OCI-LY7 (cell line): ENCODE measurements around the gene SNX25. TPM values are rescaled to one million over a fixed set of nuclear protein-coding genes. Genes with fewer than 3 reads are reported as not detected.

Experiments used
- BruUV-seq: library from RNA; stranded (reverse); fragments of 400-500 nt; replicated peaks from 2 replicates; lab custom pipeline; 2021; lab: Mats Ljungman, UMichigan
- CTCF ChIA-PET: fragments of 300-600 bp; sonication (Branson Sonifier 250); formaldehyde crosslinking; loops from one replicate; lab custom pipeline; 2022; ENCODE audit warnings: antibody characterized with exemption; ENCODE audit not compliant: unreplicated experiment; lab: Charles Lee
- POLR2A ChIA-PET: fragments of 300-600 bp; sonication (Branson Sonifier 250); formaldehyde crosslinking; loops from one replicate; lab custom pipeline; 2022; ENCODE audit warnings: antibody characterized with exemption; lab: Charles Lee
- DNase-seq: peaks from one replicate; pipeline ENCODE4 v3.0.0-alpha.2; 2015; ENCODE audit warnings: low spot score
- H2AFZ ChIP-seq: fragments of 200-600 bp; sonication (generic), shearing (Covaris generic); 2 replicates; pipeline ENCODE4 v1.6.1; 2014; ENCODE audit warnings: mild to moderate bottlenecking, antibody characterized with exemption, low read length, moderate library complexity
- H3K27ac ChIP-seq: fragments of 200-600 bp; sonication (generic); 2 replicates; pipeline ENCODE4 v1.5.1; 2014; ENCODE audit warnings: mixed run types, low read depth, mild to moderate bottlenecking, moderate library complexity, low read length, inconsistent platforms; ENCODE audit not compliant: poor library complexity, severe bottlenecking
- H3K36me3 ChIP-seq: fragments of 200-600 bp; sonication (generic); 2 replicates; pipeline ENCODE4 v1.6.1; 2014; ENCODE audit warnings: mild to moderate bottlenecking, antibody characterized with exemption, low read length, moderate library complexity, mixed read lengths; ENCODE audit not compliant: insufficient read depth
- H3K4me1 ChIP-seq: fragments of 200-600 bp; sonication (generic); 2 replicates; pipeline ENCODE4 v1.5.1; 2014; ENCODE audit warnings: mild to moderate bottlenecking, low read length; ENCODE audit not compliant: insufficient read depth, poor library complexity, severe bottlenecking
- H3K4me2 ChIP-seq: fragments of 200-600 bp; sonication (generic); 2 replicates; pipeline ENCODE4 v1.6.1; 2014; ENCODE audit warnings: mild to moderate bottlenecking, low read length
- H3K4me3 ChIP-seq: fragments of 200-600 bp; sonication (generic); 2 replicates; pipeline ENCODE4 v1.5.1; 2014; ENCODE audit warnings: mild to moderate bottlenecking, low read depth, low read length; ENCODE audit not compliant: poor library complexity, severe bottlenecking
- H3K79me2 ChIP-seq: fragments of 200-600 bp; sonication (generic); 2 replicates; pipeline ENCODE4 v1.6.1; 2016; ENCODE audit warnings: low read depth, mild to moderate bottlenecking, low read length, moderate library complexity, mixed read lengths; ENCODE audit not compliant: insufficient read depth
- H3K9me2 ChIP-seq: fragments of 200-600 bp; sonication (generic); 2 replicates; pipeline ENCODE4 v1.6.1; 2016; ENCODE audit warnings: mild to moderate bottlenecking, low read length, mixed read lengths; ENCODE audit not compliant: insufficient read depth
- H3K9me3 ChIP-seq: fragments of 200-600 bp; sonication (generic); 2 replicates; pipeline ENCODE4 v1.6.1; 2014; ENCODE audit warnings: mild to moderate bottlenecking, mixed run types, low read length, mixed read lengths
- H4K20me1 ChIP-seq: fragments of 200-600 bp; sonication (generic); 2 replicates; pipeline ENCODE4 v1.6.1; 2014; ENCODE audit warnings: mild to moderate bottlenecking, antibody characterized with exemption, low read length, moderate library complexity, mixed read lengths; ENCODE audit not compliant: insufficient read depth
- CTCF ChIP-seq: fragments of 200-600 bp; sonication (generic); conservative IDR thresholded peaks from 2 replicates; pipeline ENCODE4 v1.5.1; 2014; ENCODE audit warnings: mild to moderate bottlenecking, antibody characterized with exemption, low read length, moderate library complexity, mixed read lengths
- EZH2phosphoT487 ChIP-seq: fragments of 200-600 bp; sonication (generic); IDR thresholded peaks from 2 replicates; pipeline ENCODE4 v1.6.1; 2018; ENCODE audit warnings: low read depth, borderline replicate concordance, mild to moderate bottlenecking, mixed run types, antibody characterized with exemption, low read length, moderate library complexity, mixed read lengths
- intact Hi-C: fragments of 100-400 bp; cut with micrococcal nuclease; formaldehyde crosslinking; loops from one replicate; pipeline ENCODE4 v1.10.0; 2022; ENCODE audit not compliant: unreplicated experiment
- total RNA-seq, 2 experiments: library from RNA; depleted of rRNA in 1 of 2; stranded (reverse); fragments of >200 nt in 1 of 2; shearing (Covaris generic) in 1 of 2; gene quantifications; 2 replicates each; pipeline ENCODE4 v1.2.3, GENCODE V29; 2014 to 2022

SNX25 gene
- total RNA-seq, 2 experiments from 2014 or later = 33.7 to 55.6 TPM

- no peak overlapping the region for H3K4me3 ChIP-seq
- no peak for DNase-seq
- H3K4me1 ChIP-seq = peaks cover 7% of the 10 kb centered on the region
- no peaks in the 10 kb centered on the region; the same call in 1 of the 2 replicates for H3K36me3 ChIP-seq
- H3K4me2 ChIP-seq = no peak overlapping the region
- no peak overlapping the region for H2AFZ ChIP-seq
- H3K27ac ChIP-seq = no peak overlapping the region
- H3K9me3 ChIP-seq = no peaks in the 10 kb centered on the region
- ChIA-PET CTCF (no interaction called here), POLR2A (interaction anchor here (0.6 kb wide), 1 partner anchor 1690 kb away, joined by 3 read pairs; no protein-coding TSS in a partner anchor)
- H4K20me1 ChIP-seq = no peaks in the 10 kb centered on the region
- intact Hi-C loops = no loop called here
- no TSS peak for BruUV-seq
- TF ChIP-seq CTCF (no peak), EZH2phosphoT487 (no peak)
- H3K79me2 ChIP-seq = no peaks in the 10 kb centered on the region
- no peaks in the 10 kb centered on the region for H3K9me2 ChIP-seq
Observed at GRCh38 chr4:185387957-185388356, 178.6 kb downstream of the SNX25 start.

- POLR2A ChIA-PET = interaction anchor here (1.0 kb wide), 1 partner anchor 14 kb away, joined by 3 read pairs; no protein-coding TSS in a partner anchor
- no peaks in the 10 kb centered on the region for H3K9me3 ChIP-seq
- no peak for TF ChIP-seq EZH2phosphoT487
- no peak for TF ChIP-seq CTCF
- peaks cover 6% of the 10 kb centered on the region; the same call in 1 of the 2 replicates for H3K79me2 ChIP-seq
- H3K9me2 ChIP-seq = no peaks in the 10 kb centered on the region
- H3K36me3 ChIP-seq = no peaks in the 10 kb centered on the region
- no TSS peak for BruUV-seq
- H4K20me1 ChIP-seq = no peaks in the 10 kb centered on the region
- H3K4me3 ChIP-seq = no peak overlapping the region
- DNase-seq = no peak
- no peak overlapping the region for H3K4me2 ChIP-seq
- intact Hi-C loops = loop anchor here (10.0 kb wide), 1 partner anchor 576 kb away; no protein-coding TSS in a partner anchor
- H3K27ac ChIP-seq = no peak overlapping the region
- CTCF ChIA-PET = no interaction called here
- H3K4me1 ChIP-seq = peaks cover 27% of the 10 kb centered on the region
- no peak overlapping the region for H2AFZ ChIP-seq
Observed at GRCh38 chr4:185390941-185391340, 181.5 kb downstream of the SNX25 start.

GRCh38 chr4:185392156-185392555, 182.8 kb downstream of the SNX25 start:
- no peak overlapping the region for H3K4me2 ChIP-seq
- no peak for TF ChIP-seq EZH2phosphoT487
- TF ChIP-seq CTCF = no peak
- H3K4me1 ChIP-seq = peaks cover 32% of the 10 kb centered on the region
- H2AFZ ChIP-seq = no peak overlapping the region
- intact Hi-C loops = loop anchor here (10.0 kb wide), 1 partner anchor 577 kb away; no protein-coding TSS in a partner anchor
- peaks cover 6% of the 10 kb centered on the region; the same call in 1 of the 2 replicates for H3K79me2 ChIP-seq
- no peaks in the 10 kb centered on the region for H4K20me1 ChIP-seq
- no peak for DNase-seq
- no peaks in the 10 kb centered on the region for H3K36me3 ChIP-seq
- H3K9me2 ChIP-seq = no peaks in the 10 kb centered on the region
- H3K4me3 ChIP-seq = no peak overlapping the region
- no TSS peak for BruUV-seq
- ChIA-PET CTCF (no interaction called here), POLR2A (no interaction called here)
- no peaks in the 10 kb centered on the region for H3K9me3 ChIP-seq
- no peak overlapping the region for H3K27ac ChIP-seq
